SJSA1 (cell line): ENCODE measurements around the gene IZUMO4. TPM values are rescaled to one million over a fixed set of nuclear protein-coding genes. Genes with fewer than 3 reads are reported as not detected.

Experiments
- DNase-seq, 2 experiments: peaks; one replicate each; pipeline ENCODE4 v3.0.0-alpha.2; 2015 to 2020; ENCODE audit warnings: low spot score in 2 of 2, low read depth in 1 of 2
- H3K27ac ChIP-seq: fragments of 250-450 bp; sonication (Bioruptor Pico); 2 replicates; pipeline ENCODE4 v1.5.1; 2020; ENCODE audit warnings: mild to moderate bottlenecking, moderate library complexity
- H3K27me3 ChIP-seq: fragments of 250-450 bp; sonication (Bioruptor Pico); replicated peaks from 2 replicates; pipeline ENCODE4 v1.5.1; 2020; ENCODE audit warnings: mild to moderate bottlenecking, moderate library complexity
- H3K36me3 ChIP-seq: fragments of 250-450 bp; sonication (Bioruptor Pico); 2 replicates; pipeline ENCODE4 v1.5.1; 2020; ENCODE audit warnings: mild to moderate bottlenecking
- H3K4me1 ChIP-seq: fragments of 250-450 bp; sonication (Bioruptor Pico); replicated peaks from 2 replicates; pipeline ENCODE4 v1.6.1; 2021; ENCODE audit warnings: mild to moderate bottlenecking
- H3K4me3 ChIP-seq: fragments of 250-450 bp; sonication (Bioruptor Pico); 2 replicates; pipeline ENCODE4 v1.5.1; 2020; ENCODE audit warnings: mild to moderate bottlenecking
- H3K9me3 ChIP-seq: fragments of 250-450 bp; sonication (Bioruptor Pico); replicated peaks from 2 replicates; pipeline ENCODE4 v1.5.1; 2020; ENCODE audit warnings: mild to moderate bottlenecking
- total RNA-seq: library from RNA; depleted of rRNA; stranded (reverse); fragments of >200 nt; shearing (Covaris generic); gene quantifications from 2 replicates; pipeline ENCODE4 v1.2.3, GENCODE V29; 2014; rRNA removed

The IZUMO4 gene
- total RNA-seq, 1 experiment from 2014 or later, result 1.9 TPM

- H3K36me3 ChIP-seq, result peaks cover 60% of the 10 kb centered on the region
- no peaks in the 10 kb centered on the region for H3K27me3 ChIP-seq
- DNase-seq, result no peak
- H3K4me1 ChIP-seq, result peaks cover 1% of the 10 kb centered on the region; the same call in 1 of the 2 replicates
- H3K4me3 ChIP-seq, result no peak overlapping the region
- H3K27ac ChIP-seq, result no peak overlapping the region
- no peaks in the 10 kb centered on the region for H3K9me3 ChIP-seq
Observed at GRCh38 chr19:2139385-2140137, 42.8 kb downstream of the IZUMO4 start.

- no peaks in the 10 kb centered on the region for H3K27me3 ChIP-seq
- peaks cover 60% of the 10 kb centered on the region for H3K36me3 ChIP-seq
- no peak overlapping the region for H3K27ac ChIP-seq
- DNase-seq, result no peak
- peaks cover 7% of the 10 kb centered on the region for H3K4me1 ChIP-seq
- H3K9me3 ChIP-seq, result no peaks in the 10 kb centered on the region
- H3K4me3 ChIP-seq, result no peak overlapping the region
Observed at GRCh38 chr19:2140138-2140569, 43.4 kb downstream of the IZUMO4 start.

- Histone ChIP-seq H3K9me3 (no peaks in the 10 kb centered on the region), H3K27ac (no peak overlapping the region), H3K4me3 (no peak overlapping the region), H3K4me1 (peaks cover 20% of the 10 kb centered on the region), H3K36me3 (peaks cover 50% of the 10 kb centered on the region), H3K27me3 (no peaks in the 10 kb centered on the region)
- DNase-seq, result no peak
Observed at GRCh38 chr19:2142173-2142829, 45.6 kb downstream of the IZUMO4 start.

GRCh38 chr19:2144190-2144589 lies 47.5 kb downstream of the IZUMO4 start:
- H3K36me3 ChIP-seq, result peaks cover 45% of the 10 kb centered on the region
- no peaks in the 10 kb centered on the region for H3K27me3 ChIP-seq
- no peaks in the 10 kb centered on the region for H3K9me3 ChIP-seq
- H3K4me1 ChIP-seq, result peaks cover 20% of the 10 kb centered on the region
- DNase-seq, result no peak
- no peak overlapping the region for H3K27ac ChIP-seq
- H3K4me3 ChIP-seq, result no peak overlapping the region

GRCh38 chr19:2145831-2146241 lies 49.1 kb downstream of the IZUMO4 start:
- Histone ChIP-seq H3K9me3 (no peaks in the 10 kb centered on the region), H3K36me3 (peaks cover 46% of the 10 kb centered on the region), H3K27me3 (no peaks in the 10 kb centered on the region), H3K4me1 (peaks cover 31% of the 10 kb centered on the region), H3K27ac (no peak overlapping the region), H3K4me3 (no peak overlapping the region)
- peak; percentile 75 to 83 for DNase-seq

- no peaks in the 10 kb centered on the region for H3K27me3 ChIP-seq
- peaks cover 37% of the 10 kb centered on the region for H3K4me1 ChIP-seq
- DNase-seq, result no peak
- H3K4me3 ChIP-seq, result no peak overlapping the region
- no peak overlapping the region for H3K27ac ChIP-seq
- peaks cover 46% of the 10 kb centered on the region for H3K36me3 ChIP-seq
- H3K9me3 ChIP-seq, result no peaks in the 10 kb centered on the region
Observed at GRCh38 chr19:2148482-2149135, 51.9 kb downstream of the IZUMO4 start.

Other genes with a start within 250 kb of the IZUMO4 start
- 14.1 and 36.2 TPM in 2 replicates for gene REXO1, start 248.4 kb upstream of the IZUMO4 start, total RNA-seq
- gene KLF16, start 233.3 kb upstream of the IZUMO4 start, total RNA-seq, result 5.6 and 8.7 TPM in 2 replicates
- 91.9 and 101 TPM in 2 replicates for gene ABHD17A, start 211.4 kb upstream of the IZUMO4 start, total RNA-seq
- 2.4 and 9.1 TPM in 2 replicates for gene ADAT3, start 191.5 kb upstream of the IZUMO4 start, total RNA-seq
- 47.3 and 89.8 TPM in 2 replicates for gene SCAMP4, start 191.5 kb upstream of the IZUMO4 start, total RNA-seq
- 31.9 and 63.4 TPM in 2 replicates for gene CSNK1G2, start 155.7 kb upstream of the IZUMO4 start, total RNA-seq
- gene BTBD2, start 81.2 kb upstream of the IZUMO4 start, total RNA-seq, result 25.7 and 32.6 TPM in 2 replicates
- 18.7 and 31.6 TPM in 2 replicates for gene MKNK2, start 45.7 kb upstream of the IZUMO4 start, total RNA-seq
- 10.1 and 20.6 TPM in 2 replicates for gene MOB3A, start 589 bp upstream of the IZUMO4 start, total RNA-seq
- 66.5 and 78.9 TPM in 2 replicates for gene AP3D1, start 54.7 kb downstream of the IZUMO4 start, total RNA-seq
- 5.9 and 7.8 TPM in 2 replicates for gene DOT1L, start 67.0 kb downstream of the IZUMO4 start, total RNA-seq
- 91.7 and 116 TPM in 2 replicates for gene PLEKHJ1, start 139.4 kb downstream of the IZUMO4 start, total RNA-seq
- 13.8 and 44.9 TPM in 2 replicates for gene SF3A2, start 139.9 kb downstream of the IZUMO4 start, total RNA-seq
- 0.58 TPM in 1 of 2 replicates, not detected in the other for gene AMH, start 152.4 kb downstream of the IZUMO4 start, total RNA-seq
- gene JSRP1, start 159.5 kb downstream of the IZUMO4 start, total RNA-seq, result not detected in 2 replicates
- gene PEAK3, start 185.3 kb downstream of the IZUMO4 start, total RNA-seq, result not detected in 2 replicates
- not detected in 2 replicates for gene LINGO3, start 211.2 kb downstream of the IZUMO4 start, total RNA-seq
- gene LSM7, start 231.7 kb downstream of the IZUMO4 start, total RNA-seq, result 218 and 270 TPM in 2 replicates
- 32.2 and 45.2 TPM in 2 replicates for gene SPPL2B, start 231.8 kb downstream of the IZUMO4 start, total RNA-seq